Raji (cell line): Measurements from ENCODE around the gene AUTS2.

Experiments
- POLR2A ChIP-seq: IDR thresholded peaks from 2 replicates; pipeline ENCODE4 v1.6.1; 2011; ENCODE audit warnings: low read depth, low read length, control low read depth; ENCODE audit not compliant: insufficient read depth

AUTS2 gene

GRCh38 chr7:69878015-69878414 is 279.7 kb downstream of the AUTS2 start:
- TF ChIP-seq POLR2A, result no peak

- TF ChIP-seq POLR2A, result no peak
Observed at GRCh38 chr7:69878591-69878990, 280.3 kb downstream of the AUTS2 start.

GRCh38 chr7:69879989-69880388 is 281.7 kb downstream of the AUTS2 start:
- no peak for TF ChIP-seq POLR2A

- TF ChIP-seq POLR2A, result no peak
Observed at GRCh38 chr7:69880840-69881239, 282.6 kb downstream of the AUTS2 start.

- no peak for TF ChIP-seq POLR2A
Observed at GRCh38 chr7:69882269-69882668, 284.0 kb downstream of the AUTS2 start.

GRCh38 chr7:69883399-69883891 is 285.2 kb downstream of the AUTS2 start:
- no peak for TF ChIP-seq POLR2A

- no peak for TF ChIP-seq POLR2A
Observed at GRCh38 chr7:69885431-69885830, 287.2 kb downstream of the AUTS2 start.

DNA sequence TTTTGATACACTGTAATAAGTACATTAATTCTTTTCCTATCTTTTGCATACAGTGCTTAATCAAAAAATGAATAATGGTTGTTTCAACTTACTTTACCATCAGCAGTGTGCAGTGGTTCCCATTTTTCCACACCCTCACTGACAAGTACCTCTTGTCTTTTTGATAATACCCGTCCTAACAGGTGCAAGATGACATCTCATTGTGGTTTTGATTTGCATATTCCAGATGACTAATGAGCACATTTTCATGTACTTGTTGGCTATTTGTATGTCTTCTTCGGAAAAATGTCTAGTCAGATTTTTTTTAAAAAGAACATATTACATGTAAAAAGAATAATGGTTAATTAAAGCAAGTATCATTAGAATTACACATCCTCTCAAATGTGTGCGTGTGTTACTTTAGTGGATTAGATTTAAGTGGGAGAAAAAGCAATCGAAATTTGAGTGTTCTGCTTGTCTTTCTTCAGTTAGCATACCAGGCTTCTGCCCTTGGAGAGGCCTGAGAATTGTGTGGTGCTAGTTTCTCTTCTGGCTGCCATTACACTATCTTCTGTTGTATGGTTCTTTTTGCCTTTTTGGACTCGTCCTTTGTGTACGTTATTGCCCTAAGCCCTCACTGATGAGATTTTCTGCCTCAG is 291.2 kb downstream of the AUTS2 start:
- TF ChIP-seq POLR2A, result no peak

DNA sequence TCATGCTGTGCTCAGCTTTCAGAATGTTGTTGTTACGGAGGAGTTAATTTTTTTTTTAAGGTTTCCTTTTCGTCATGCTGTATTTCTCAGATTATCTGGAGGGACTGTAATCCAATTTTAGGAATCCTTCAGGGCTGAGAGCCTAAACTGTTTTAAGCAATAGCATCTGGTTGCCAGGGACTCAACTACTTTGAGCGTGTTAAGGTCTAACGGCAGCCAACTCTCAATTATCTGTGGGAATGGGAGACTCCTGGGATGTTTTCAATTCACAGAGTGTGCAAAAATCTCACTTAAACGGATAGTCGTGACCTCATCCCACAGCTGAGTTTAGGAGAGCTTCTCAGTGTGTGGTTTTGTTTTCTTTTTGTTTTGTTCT is 291.7 kb downstream of the AUTS2 start:
- no peak for TF ChIP-seq POLR2A

DNA sequence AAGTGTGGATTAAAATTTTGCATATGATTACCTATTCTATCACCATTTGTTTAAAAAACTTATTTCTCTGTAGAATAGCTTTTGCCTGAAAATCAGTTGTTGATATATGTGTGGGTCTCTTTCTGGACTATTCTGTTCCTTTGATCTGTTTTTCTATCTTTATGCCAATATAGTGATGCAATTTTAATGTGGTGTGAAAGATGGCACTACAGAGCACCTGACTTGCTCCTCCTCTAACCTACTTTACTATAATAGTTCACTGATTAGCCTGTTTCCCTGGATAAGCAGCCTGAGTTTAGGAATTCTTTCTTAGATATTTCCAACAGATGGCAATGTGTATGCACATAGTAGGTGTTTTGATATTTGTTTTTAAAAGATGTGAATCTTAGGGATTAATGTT is 294.5 kb downstream of the AUTS2 start:
- TF ChIP-seq POLR2A, result no peak

DNA sequence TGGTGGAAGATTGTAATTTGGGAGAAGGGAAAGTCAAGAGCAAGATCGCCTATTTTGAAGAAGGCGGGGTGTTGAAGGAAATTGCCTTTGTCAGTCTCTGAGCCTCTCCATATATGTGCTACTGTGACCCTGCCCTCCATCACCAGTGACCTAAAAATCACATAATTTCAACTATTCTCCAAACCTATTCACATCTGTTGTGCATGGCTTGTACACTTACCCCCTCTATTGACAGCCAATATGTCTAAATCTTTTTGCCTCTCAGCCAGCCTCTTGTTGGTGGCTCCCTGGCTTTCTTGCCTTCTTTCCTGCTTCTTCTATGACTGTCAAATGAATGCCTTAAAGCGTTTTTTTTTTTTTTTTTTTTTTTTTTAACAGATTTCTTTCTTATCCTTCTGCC is 295.6 kb downstream of the AUTS2 start:
- no peak for TF ChIP-seq POLR2A

GRCh38 chr7:69895446-69895845 is 297.2 kb downstream of the AUTS2 start:
- TF ChIP-seq POLR2A, result no peak

- TF ChIP-seq POLR2A, result no peak
Observed at GRCh38 chr7:69896121-69896520, 297.8 kb downstream of the AUTS2 start.

DNA sequence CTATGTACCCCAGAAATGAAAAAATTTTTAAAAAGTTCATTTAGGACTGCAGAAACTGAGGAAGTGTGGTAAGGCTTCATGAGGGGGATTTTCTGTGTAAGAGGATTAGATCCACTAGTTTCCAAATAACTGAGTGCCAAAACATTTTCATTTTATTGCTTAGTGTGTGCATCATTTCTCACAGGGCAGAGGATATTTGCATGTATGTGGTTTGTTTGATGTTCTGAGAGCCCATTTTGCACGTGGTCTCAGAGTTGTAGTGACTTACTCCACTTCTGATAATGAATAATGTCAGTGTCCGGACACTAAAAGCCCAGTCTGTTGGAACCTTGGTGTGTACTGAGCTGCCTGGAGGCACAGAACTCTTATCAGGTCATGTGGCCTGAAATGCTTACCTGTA is 299.9 kb downstream of the AUTS2 start:
- no peak for TF ChIP-seq POLR2A

GRCh38 chr7:69903410-69903809 is 305.1 kb downstream of the AUTS2 start:
- TF ChIP-seq POLR2A, result no peak

DNA sequence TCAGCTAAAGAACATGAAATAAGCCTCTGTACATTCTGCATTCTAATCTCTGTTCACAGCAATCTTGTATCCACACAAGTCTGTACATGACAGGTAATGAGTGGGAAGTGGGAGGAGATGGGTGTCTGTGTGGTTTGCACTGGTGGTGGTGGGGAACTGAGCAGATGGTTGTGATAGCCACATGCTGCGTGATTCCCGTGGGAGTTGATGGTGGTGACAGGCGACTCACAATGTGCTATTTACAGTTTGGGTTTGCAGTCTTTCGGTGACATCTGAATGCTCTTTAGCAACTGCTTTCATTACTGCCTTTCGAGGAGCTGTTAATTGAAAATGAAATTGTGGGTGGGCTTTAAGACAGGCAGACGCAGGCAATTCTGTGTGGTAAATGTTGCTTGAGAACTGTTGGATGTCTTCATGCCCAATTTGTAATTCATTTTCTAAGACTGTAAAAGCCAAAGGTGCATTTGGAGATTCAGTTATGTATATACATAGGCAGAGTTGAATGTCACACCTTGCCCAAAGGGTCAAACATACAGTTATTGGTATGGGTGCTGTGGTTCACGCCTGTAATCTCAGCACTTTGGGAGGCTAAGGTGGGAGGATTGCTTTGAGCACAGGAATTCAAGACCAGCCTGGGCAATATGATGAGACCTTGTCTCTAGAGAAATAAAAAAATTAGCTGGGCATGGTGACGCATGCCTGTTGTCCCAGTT is 308.2 kb downstream of the AUTS2 start:
- no peak for TF ChIP-seq POLR2A

DNA sequence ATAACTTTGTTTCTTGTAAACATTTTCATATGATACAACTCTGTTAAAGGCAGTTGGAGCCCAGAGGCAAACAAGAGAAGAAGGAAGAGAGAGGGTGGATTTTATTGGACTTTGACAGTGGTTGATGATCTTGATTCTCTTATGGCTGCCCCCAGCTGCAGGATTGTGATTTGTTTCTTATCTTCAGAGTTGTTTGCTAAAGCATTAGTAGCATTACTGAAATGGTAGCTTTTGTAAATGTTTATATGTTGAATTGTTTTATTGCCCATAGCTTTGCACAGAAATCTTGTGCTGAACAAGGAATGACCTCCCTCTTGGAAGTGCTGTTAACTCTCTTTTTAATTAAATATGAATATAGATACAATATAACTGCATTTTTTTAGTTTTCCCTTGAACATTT is 309.4 kb downstream of the AUTS2 start:
- no peak for TF ChIP-seq POLR2A

DNA sequence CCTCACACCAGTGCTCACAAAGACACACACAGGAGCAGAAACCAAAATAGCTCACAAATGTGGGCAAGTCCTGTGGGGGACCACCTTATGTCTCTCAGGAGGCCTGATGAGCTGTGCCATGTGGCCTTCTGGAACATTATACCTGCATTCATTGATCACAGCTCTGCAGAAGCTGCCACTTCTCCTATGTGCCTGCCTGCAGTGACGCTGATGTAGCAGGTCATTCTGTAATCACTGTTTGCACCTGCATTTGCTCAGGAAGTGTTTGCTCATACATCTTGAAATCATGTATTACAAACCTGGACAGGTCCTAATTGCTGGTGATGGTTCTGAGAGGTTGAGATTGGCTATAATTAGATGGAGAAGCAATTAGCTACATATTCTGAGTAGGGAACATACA is 310.2 kb downstream of the AUTS2 start:
- no peak for TF ChIP-seq POLR2A

DNA sequence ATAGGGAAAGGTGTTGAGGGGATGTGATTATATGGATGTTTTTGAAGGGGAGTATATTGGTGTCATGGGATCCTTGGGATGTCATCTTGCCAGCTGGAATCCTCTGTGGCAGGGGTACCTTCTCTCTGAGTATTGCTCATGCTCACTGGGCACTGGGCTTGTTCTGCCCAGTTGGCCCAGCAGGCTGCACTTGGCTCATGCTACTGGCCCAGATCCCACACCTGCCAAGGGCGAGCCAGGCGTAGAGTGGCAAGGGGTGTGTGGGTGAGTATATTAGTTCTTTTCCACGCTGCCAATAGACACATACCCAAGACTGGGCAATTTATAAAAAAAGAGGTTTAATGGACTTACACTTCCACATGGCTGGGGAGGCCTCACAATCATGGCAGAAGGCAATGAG is 311.9 kb downstream of the AUTS2 start:
- no peak for TF ChIP-seq POLR2A
